Stimulated activated CD4-positive, alpha-beta T cell treated with anti-CD3 and anti-CD28 coated beads, Interleukin-12 subunit alpha, Interleukin-12 subunit beta, amount 100 ng/mL, for 48 hours (primary cell): ENCODE measurements around the gene HEPACAM.

Experiments
- DNase-seq, 3 donors: peaks; one replicate each; pipeline ENCODE4 v3.0.0-alpha.2; 2020; ENCODE audit warnings: low read depth in 2 of 3, low spot score in 1 of 3

HEPACAM gene

DNA sequence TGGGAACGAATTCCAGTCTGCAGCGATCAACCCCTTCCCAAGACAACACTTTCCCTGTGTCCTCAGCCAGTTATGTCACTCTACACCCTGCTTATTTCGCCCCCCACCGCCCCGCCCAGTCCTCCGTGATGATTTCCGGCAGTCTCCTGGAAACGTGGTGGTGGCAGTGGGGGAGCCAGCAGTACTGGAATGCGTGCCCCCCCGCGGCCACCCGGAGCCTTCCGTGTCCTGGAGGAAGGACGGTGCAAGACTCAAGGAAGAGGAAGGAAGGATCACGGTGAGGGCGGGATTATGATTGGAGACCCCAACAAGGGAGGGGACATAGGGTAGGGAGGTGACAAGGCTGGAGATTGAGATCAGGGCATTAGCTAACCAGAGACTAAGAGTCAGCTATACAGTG is 66.5 kb downstream of the HEPACAM start:
- no peak for DNase-seq
